ENCODE results near the gene ATP2A3. TPM values are rescaled to one million over a fixed set of nuclear protein-coding genes. Genes with fewer than 3 reads are reported as not detected.
"Not testable (repeated sequence)": the region's sequence is repeated elsewhere in the genome, so short reads cannot be mapped to it uniquely, and the experiment has no call there.

The ATP2A3 gene
- total RNA-seq, 1 donor from 2014 or later, result 3.3 TPM

- DNase-seq (ENCODE audit: low read depth), result no peak
Measured at GRCh38 chr17:3992370-3992769, 28.1 kb upstream of the ATP2A3 start.

DNA sequence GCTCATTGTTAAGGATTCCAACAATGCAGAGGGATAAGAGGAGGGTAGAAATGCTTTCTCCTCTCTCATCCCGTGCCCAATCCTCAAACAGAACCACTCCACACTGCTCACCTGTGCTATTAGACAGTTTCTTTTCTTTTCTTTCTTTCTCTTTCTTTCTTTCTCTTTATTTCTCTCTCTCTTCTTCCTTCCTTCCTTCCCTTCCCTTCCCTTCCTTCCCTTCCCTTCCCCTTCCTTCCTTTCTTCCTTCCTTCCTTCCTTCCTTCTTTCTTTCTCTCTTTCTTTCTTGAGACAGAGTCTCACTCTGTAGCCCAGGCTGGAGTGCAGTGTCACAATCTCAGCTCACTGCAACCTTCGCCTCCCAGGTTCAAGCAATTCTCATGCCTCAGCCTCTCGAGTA lies 27.5 kb upstream of the ATP2A3 start:
- DNase-seq (ENCODE audit: low read depth), result not testable (repeated sequence)

DNA sequence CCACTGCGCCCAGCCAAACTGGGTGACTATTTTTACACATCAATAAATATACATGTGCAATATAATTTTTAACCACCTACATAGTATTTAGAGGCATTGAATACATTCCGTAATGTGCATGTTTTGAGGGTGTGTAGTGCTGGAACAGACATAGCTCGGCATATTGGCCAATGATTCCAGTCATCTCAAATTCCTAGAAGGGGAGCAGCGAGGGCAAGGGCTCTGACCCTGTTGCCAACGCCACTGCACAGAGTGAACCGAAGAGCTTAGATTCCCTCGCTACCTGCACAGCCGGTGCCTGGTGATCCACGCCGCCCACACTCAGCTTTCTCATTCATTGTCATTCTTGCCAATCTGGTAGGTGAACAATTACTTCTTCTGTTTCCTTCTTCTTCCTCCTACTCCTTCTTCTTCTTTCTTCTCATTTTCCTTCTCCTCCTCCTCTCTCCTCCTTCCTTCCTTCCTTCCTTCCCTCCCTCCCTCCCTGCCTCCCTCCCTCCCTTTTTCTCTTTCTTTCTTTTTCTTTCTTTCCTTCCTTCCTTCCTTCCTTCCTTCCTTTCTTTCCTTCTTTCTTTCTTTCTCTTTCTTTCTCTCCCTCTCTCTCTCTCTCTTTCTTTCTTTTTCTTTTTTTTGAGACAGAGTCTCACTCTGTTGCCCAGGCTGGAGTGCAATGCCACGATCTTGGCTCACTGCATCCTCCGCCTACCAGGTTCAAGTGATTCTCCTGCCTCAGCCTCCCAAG lies 26.3 kb upstream of the ATP2A3 start:
- DNase-seq (ENCODE audit: low read depth), result no peak

DNA sequence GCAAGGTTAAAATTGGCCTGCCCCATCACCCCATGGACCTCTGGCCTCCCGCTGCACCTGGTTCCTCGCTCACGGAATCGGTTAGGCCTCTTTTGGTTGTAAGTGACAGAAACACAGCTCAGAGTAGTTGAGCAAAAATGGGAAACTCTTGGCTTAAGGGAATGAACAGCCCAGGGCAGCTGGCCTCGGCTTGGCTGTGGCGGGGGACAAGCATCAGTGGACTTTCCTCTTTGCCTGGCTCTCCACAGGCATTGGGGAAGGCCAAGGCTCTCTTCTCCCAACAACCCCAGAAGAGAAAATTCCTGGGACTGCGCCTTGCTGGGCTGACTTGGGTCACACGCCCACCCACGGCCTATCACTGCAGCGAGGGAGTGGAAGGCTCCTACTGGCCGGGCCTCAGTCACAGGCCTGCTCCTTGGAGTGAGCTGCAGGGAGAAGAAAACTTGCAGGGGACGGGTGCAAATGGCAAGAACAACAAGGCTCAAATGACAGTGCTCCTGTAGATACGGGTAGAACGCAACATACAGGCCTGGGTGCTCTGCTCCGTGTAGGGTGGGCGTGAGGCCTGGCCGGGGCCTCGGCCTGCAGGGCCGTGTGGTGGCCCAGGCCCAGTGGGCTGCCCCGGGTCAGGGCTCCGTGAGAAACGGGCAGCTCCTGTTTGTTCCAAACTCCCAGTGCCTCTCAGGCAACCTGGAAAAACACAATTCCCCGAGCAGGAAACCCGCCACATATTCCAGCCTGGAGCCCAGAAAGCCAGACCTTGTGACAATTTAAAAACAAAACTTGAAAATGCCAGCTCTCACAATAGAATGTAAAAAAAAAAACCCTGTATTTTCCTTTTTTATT lies 25.0 kb upstream of the ATP2A3 start:
- DNase-seq (ENCODE audit: low read depth), result no peak

GRCh38 chr17:3988297-3989040 lies 24.2 kb upstream of the ATP2A3 start:
- no peak for DNase-seq (ENCODE audit: low read depth)

DNA sequence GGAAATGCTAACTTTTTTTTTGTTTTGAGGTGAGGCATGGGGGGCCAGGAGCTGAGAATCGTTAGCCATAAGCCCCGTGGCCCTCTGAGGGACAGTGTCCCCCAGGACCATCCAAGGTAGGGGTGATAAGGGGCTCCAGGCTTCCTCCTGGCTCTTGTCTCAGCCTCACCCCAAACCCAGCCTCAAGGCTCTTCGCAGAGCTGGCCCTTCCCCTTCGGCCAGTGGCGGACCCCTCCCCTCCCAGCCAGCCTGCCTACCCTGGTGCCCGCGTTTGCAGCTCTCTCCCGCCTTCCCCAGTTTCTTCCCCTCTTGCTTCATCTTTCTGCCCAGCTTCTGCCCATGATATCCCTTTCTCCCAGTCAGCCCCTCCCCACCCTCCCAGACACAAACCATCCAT lies 22.7 kb upstream of the ATP2A3 start:
- DNase-seq (ENCODE audit: low read depth), result no peak

DNA sequence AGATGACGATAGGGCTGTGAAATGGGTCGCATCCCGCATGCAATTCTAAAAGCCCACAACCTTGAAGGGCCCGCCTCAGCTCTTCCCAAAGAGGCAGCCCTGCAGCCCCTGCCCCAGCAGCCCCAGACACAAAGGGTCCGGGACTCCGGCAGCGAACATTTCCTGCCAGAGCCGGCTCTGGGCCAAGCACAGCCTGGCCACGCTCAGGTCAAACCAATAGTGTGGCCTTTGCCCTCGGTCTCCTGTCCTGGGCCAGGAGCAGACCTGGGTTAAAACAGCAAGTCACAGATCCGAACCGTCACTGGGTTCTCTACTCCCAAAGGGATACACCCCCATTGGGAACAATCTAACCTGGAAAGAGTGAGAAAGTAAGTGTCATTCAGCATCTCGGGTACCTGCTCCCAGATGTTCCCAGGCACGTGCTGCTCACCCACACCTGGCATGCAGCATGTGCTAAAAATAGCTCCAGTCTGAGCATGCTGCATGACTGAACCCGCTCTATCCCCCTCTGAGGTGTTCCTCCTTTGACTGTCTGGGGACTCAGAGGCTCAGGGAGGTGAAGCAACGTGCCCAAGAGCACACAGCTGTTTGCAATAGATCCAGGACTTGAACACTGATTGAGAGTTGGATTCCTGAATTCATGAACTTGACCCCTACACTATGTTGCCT lies 22.2 kb upstream of the ATP2A3 start:
- no peak for DNase-seq (ENCODE audit: low read depth)

GRCh38 chr17:3985846-3986245 lies 21.6 kb upstream of the ATP2A3 start:
- no peak for DNase-seq (ENCODE audit: low read depth)

DNA sequence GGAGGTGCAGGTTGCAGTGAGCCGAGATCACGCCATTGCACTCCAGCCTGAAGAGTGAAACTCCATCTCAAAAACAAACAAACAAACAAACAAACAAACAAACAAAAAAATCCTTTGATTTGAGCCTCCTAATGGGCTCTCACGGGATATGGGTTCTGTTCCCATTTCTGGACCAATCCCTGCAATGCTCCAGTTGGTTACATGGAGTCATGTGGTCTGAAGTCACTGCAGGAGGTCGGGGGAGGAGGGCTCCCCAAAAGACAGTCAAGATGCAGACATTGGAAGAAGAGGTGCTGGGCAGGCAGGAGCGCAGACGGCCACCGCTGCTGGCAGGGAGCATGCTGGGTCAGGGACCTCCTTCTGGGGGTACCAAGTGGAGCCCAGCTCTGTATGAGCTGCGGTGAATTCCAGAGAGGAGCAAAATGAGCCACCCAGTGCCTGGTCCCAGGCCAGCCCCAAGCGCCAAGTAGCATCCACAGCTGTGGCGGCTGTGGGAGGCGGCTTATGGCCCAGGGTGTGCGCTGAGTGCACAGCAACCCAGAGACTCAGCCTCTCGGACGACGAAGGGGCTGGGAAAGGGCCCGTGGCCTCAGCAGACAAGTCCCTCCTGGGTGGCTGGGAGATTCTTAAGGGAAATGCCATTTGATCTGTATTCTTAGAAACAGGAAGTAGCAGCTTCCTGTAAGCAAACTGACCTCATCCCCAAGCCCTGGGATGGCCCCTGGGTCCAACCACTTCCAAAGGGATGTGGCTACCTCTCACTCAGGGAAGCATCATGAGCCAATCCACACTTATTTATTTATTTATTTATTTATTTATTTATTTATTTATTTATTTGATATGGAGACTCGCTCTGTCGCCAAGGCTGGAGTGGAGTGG lies 19.6 kb upstream of the ATP2A3 start:
- DNase-seq (ENCODE audit: low read depth), result no peak

- DNase-seq (ENCODE audit: low read depth), result no peak
Measured at GRCh38 chr17:3982541-3983017, 18.3 kb upstream of the ATP2A3 start.

DNA sequence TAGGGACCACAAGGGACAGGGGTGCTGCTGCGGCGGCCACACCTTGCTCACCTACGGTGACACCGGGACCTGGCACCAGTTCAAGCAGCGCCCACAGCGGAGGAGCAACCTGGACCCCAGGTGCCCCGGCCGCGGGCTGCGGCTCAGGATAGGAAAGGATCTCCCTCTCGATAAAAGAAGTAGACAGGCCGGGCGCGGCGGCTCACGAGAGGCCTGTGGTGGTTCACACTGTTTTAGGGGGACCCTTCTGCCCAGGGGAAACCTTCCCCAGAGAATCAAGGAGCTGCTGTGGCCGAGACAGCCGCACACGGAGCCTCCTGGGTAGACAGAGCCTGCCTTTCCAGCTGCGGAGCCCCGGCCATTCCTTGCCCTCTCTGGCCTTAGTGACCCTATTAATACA lies 17.9 kb upstream of the ATP2A3 start:
- DNase-seq (ENCODE audit: low read depth), result no peak

- DNase-seq (ENCODE audit: low read depth), result no peak
Measured at GRCh38 chr17:3981455-3981854, 17.2 kb upstream of the ATP2A3 start.

GRCh38 chr17:3980381-3981014 lies 16.3 kb upstream of the ATP2A3 start:
- DNase-seq (ENCODE audit: low read depth), result no peak

GRCh38 chr17:3979290-3979611 lies 15.0 kb upstream of the ATP2A3 start:
- no peak for DNase-seq (ENCODE audit: low read depth)

- DNase-seq (ENCODE audit: low read depth), result no peak
Measured at GRCh38 chr17:3978421-3979289, 14.4 kb upstream of the ATP2A3 start.

- DNase-seq (ENCODE audit: low read depth), result no peak
Measured at GRCh38 chr17:3977387-3977786, 13.2 kb upstream of the ATP2A3 start.

DNA sequence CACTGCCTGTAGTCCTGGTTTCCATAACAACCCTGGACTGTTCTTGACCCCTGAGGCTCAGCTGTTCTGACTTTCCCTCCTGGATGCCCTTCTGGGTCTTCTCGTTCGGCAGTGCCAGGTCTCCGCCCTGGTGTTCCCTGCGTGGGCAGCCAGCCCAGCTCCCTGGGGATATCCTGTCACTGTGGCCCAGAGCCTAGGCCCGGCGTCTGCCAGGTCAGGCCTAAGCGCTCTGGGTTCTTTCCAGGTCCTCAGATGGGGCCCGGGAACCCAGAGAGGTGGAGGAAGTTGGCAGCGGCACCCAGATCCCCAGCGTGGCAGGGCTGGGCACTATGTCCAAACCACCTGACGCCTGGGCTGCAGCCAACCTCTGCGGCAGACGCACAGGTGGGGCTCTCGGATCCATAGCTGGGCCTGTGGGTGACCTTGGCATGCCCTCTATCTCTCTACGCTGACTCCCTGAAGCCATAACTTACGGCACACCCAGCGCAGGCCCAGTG lies 12.5 kb upstream of the ATP2A3 start:
- DNase-seq (ENCODE audit: low read depth), result peak; percentile 40

GRCh38 chr17:3974980-3975379 lies 10.7 kb upstream of the ATP2A3 start:
- DNase-seq (ENCODE audit: low read depth), result no peak
